MCF 10A (cell line): ENCODE results near the gene LAPTM5. TPM values are rescaled to one million over a fixed set of nuclear protein-coding genes. Genes with fewer than 3 reads are reported as not detected.

Experiments used
- BruUV-seq: library from RNA; stranded (reverse); fragments of 400-500 nt; replicated peaks from 2 replicates; lab custom pipeline; 2021; lab: Mats Ljungman, UMichigan
- CTCF ChIA-PET: fragments of 300-600 bp; sonication (Branson Sonifier 250); formaldehyde crosslinking; extraction: SDS; loops from one replicate; lab custom pipeline; 2021; ENCODE audit warnings: antibody characterized with exemption, inconsistent platforms; lab: Yijun Ruan, JAX
- POLR2A ChIA-PET: fragments of 300-600, 350-650 bp; sonication (Branson Sonifier 250); formaldehyde crosslinking; extraction: SDS; loops from one replicate; lab custom pipeline; 2020; ENCODE audit warnings: antibody characterized with exemption, inconsistent platforms; lab: Yijun Ruan, JAX
- DNase-seq: peaks from one replicate; pipeline ENCODE4 v3.0.0-alpha.2; 2018; ENCODE audit not compliant: unreplicated experiment
- H3K27ac Mint-ChIP-seq: one replicate; pipeline ENCODE4 v1.8.0; 2022; ENCODE audit warnings: mild to moderate bottlenecking, low read depth, mixed read lengths; ENCODE audit not compliant: unreplicated experiment
- H3K27me3 Mint-ChIP-seq: one replicate; pipeline ENCODE4 v1.8.0; 2022; ENCODE audit warnings: mixed read lengths; ENCODE audit not compliant: insufficient read depth, unreplicated experiment
- H3K36me3 Mint-ChIP-seq: one replicate; pipeline ENCODE4 v1.8.0; 2022; ENCODE audit warnings: mild to moderate bottlenecking, moderate library complexity, mixed read lengths; ENCODE audit not compliant: insufficient read depth, unreplicated experiment
- H3K4me1 Mint-ChIP-seq: one replicate; pipeline ENCODE4 v1.8.0; 2022; ENCODE audit warnings: mixed read lengths; ENCODE audit not compliant: insufficient read depth, unreplicated experiment
- H3K4me3 Mint-ChIP-seq: one replicate; pipeline ENCODE4 v1.8.0; 2022; ENCODE audit warnings: mild to moderate bottlenecking, moderate library complexity, mixed read lengths; ENCODE audit not compliant: unreplicated experiment
- H3K9me3 Mint-ChIP-seq: one replicate; pipeline ENCODE4 v1.8.0; 2022; ENCODE audit warnings: mixed read lengths; ENCODE audit not compliant: unreplicated experiment
- CTCF ChIP-seq: fragments of 200-600 bp; IDR thresholded peaks from one replicate; pipeline ENCODE4 v1.8.0; 2022; ENCODE audit warnings: antibody characterized with exemption, mild to moderate bottlenecking; ENCODE audit not compliant: unreplicated experiment
- intact Hi-C: fragments of 100-400 bp; cut with micrococcal nuclease; formaldehyde crosslinking; loops from 2 replicates; pipeline ENCODE4 v1.14.1; 2022
- total RNA-seq: library from RNA; stranded (reverse); gene quantifications from 2 replicates; pipeline ENCODE4 v1.2.3, GENCODE V29; 2022

LAPTM5 gene
- total RNA-seq, 1 experiment from 2014 or later = 15.9 TPM

DNA sequence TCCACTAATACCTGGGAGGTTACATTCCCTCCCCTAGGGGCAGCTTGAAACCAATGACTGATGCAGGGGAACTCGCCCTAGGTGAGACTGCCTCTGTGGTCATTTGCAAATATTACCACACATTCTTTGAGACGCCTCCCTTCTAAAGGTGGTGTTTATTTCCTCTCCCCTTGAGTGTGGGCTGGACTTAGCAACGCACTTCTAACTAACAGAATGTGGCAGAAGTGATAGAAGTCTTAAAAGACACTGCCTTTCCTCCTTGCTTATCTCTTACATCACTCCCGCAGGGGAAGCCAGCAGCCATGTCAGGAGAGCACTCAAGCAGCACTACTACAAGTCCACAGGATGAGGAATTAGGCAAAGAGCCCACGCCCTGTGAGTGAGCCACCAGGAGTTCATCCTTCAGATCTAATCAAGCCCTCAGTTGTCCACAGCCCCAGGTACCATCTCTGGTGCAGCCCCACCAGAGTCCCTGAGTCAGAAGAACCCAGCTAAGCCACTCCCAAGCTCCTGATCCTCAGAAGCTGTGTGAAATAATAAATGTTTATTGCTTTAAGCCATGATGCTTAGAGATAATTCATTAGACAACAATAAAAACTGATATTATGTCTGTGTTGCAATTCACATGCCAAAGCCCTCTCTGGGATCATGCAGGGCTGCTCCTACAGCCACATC, 19.4 kb downstream of the LAPTM5 start:
- H3K4me3 Mint-ChIP-seq = no peak overlapping the region
- no peak overlapping the region for H3K27ac Mint-ChIP-seq
- no peaks in the 10 kb centered on the region for H3K9me3 Mint-ChIP-seq
- H3K4me1 Mint-ChIP-seq = peaks cover 7% of the 10 kb centered on the region
- DNase-seq = no peak
- no TSS peak for BruUV-seq
- ChIA-PET POLR2A (interaction anchor here (0.8 to 1.6 kb wide), 2 partner anchors 8 to 11 kb away, joined by 3 to 4 read pairs; no protein-coding TSS in a partner anchor), CTCF (no interaction called here)
- TF ChIP-seq CTCF = no peak
- H3K27me3 Mint-ChIP-seq = no peaks in the 10 kb centered on the region
- intact Hi-C loops = no loop called here
- H3K36me3 Mint-ChIP-seq = peaks cover 16% of the 10 kb centered on the region

- H3K4me1 Mint-ChIP-seq = peaks cover 7% of the 10 kb centered on the region
- H3K36me3 Mint-ChIP-seq = peaks cover 16% of the 10 kb centered on the region
- no peak overlapping the region for H3K4me3 Mint-ChIP-seq
- intact Hi-C loops = no loop called here
- ChIA-PET CTCF (interaction anchor here (1.1 to 2.8 kb wide), 2 partner anchors 10 to 174 kb away, joined by 4 to 7 read pairs; no protein-coding TSS in a partner anchor), POLR2A (interaction anchor here (1.0 to 1.6 kb wide), 2 partner anchors 10 kb away, joined by 3 to 4 read pairs; no protein-coding TSS in a partner anchor)
- TF ChIP-seq CTCF = no peak
- DNase-seq = no peak
- no peaks in the 10 kb centered on the region for H3K9me3 Mint-ChIP-seq
- no peak overlapping the region for H3K27ac Mint-ChIP-seq
- no TSS peak for BruUV-seq
- no peaks in the 10 kb centered on the region for H3K27me3 Mint-ChIP-seq
Measured at GRCh38 chr1:30737357-30738039, 20.1 kb downstream of the LAPTM5 start.

DNA sequence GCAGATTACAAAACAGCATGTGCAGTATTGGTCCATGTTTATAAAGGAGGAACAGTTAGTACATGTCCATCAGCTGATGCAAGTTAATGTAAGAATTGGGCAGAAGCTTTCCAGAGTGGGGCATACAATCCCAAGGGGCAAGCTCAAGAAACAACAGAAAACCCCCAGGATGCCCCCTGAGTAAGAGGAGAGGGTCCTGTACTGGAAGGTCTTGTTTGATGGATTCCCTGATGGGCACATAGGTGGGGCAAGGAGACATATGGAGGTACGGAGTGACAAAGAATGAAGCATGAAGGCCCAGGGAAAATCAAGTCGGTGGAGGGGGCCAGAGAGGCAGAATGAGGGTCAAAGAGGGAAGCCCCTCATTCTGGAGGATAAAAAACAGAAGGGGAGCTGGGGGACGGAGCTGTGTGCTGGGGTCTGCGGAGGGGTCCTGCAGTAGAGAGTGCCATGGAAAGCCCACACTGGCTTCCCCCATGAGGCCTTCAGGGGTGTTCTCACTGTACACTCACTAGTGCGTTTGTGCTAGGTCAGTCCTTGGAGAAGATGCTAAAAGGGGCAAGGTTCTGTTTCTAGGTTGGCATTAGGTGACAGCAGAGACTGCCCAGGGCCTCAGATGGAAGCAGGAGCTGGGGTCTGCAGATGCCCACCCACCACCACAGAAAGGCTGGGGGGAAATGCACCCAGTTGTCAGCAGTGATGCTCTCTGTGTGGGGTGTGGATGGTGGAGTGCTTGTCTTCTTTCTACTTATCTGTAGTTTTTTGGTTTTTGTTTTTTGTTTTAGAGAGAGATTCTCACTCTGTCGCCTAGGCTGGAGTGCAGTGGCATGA, 21.7 kb downstream of the LAPTM5 start:
- no peak for TF ChIP-seq CTCF
- H3K27ac Mint-ChIP-seq = no peak overlapping the region
- intact Hi-C loops = no loop called here
- CTCF ChIA-PET = interaction anchor here (0.7 to 2.8 kb wide), 4 partner anchors 17 to 176 kb away, joined by 3 to 7 read pairs (median 4); no protein-coding TSS in a partner anchor
- H3K4me1 Mint-ChIP-seq = peaks cover 1% of the 10 kb centered on the region
- POLR2A ChIA-PET = interaction anchor here (1.3 to 1.6 kb wide), 2 partner anchors 8 to 17 kb away, joined by 4 read pairs; no protein-coding TSS in a partner anchor
- BruUV-seq = no TSS peak
- H3K4me3 Mint-ChIP-seq = no peak overlapping the region
- DNase-seq = no peak
- H3K36me3 Mint-ChIP-seq = peaks cover 16% of the 10 kb centered on the region
- no peaks in the 10 kb centered on the region for H3K27me3 Mint-ChIP-seq
- no peaks in the 10 kb centered on the region for H3K9me3 Mint-ChIP-seq
